C4-2B (cell line): Measurements from ENCODE around the gene GAS6.

Experiments
- H3K27ac ChIP-seq: fragments of 450-650 bp; 2 replicates; pipeline ENCODE4 v1.5.1; 2017
- CTCF ChIP-seq: fragments of 450-650 bp; conservative IDR thresholded peaks from 2 replicates; pipeline ENCODE4 v1.5.1; 2017; ENCODE audit warnings: mild to moderate bottlenecking
- ZFX ChIP-seq: fragments of 450-650 bp; IDR thresholded peaks from 2 replicates; pipeline ENCODE4 v1.6.1; 2017

GAS6 gene

GRCh38 chr13:113851826-113852535 lies 11.9 kb downstream of the GAS6 start:
- no peak for TF ChIP-seq CTCF
- no peak for TF ChIP-seq ZFX
- H3K27ac ChIP-seq: no peak overlapping the region

GRCh38 chr13:113851480-113851803 lies 12.4 kb downstream of the GAS6 start:
- H3K27ac ChIP-seq: no peak overlapping the region
- TF ChIP-seq ZFX (no peak), CTCF (no peak)

GRCh38 chr13:113850722-113851479 lies 13.0 kb downstream of the GAS6 start:
- TF ChIP-seq ZFX (no peak), CTCF (no peak)
- H3K27ac ChIP-seq: no peak overlapping the region

- H3K27ac ChIP-seq: no peak overlapping the region
- TF ChIP-seq CTCF (no peak), ZFX (no peak)
Measured at GRCh38 chr13:113849981-113850721, 13.7 kb downstream of the GAS6 start.

- TF ChIP-seq CTCF (no peak), ZFX (no peak)
- no peak overlapping the region for H3K27ac ChIP-seq
Measured at GRCh38 chr13:113849546-113849945, 14.3 kb downstream of the GAS6 start.

GRCh38 chr13:113848431-113849260 lies 15.2 kb downstream of the GAS6 start:
- no peak overlapping the region for H3K27ac ChIP-seq

More at GRCh38 chr13:113848431-113849260, 15.2 kb downstream of the GAS6 start:
- TF ChIP-seq ZFX (no peak), CTCF (no peak)
